ENCODE data around the gene SAMD9L.

DNA sequence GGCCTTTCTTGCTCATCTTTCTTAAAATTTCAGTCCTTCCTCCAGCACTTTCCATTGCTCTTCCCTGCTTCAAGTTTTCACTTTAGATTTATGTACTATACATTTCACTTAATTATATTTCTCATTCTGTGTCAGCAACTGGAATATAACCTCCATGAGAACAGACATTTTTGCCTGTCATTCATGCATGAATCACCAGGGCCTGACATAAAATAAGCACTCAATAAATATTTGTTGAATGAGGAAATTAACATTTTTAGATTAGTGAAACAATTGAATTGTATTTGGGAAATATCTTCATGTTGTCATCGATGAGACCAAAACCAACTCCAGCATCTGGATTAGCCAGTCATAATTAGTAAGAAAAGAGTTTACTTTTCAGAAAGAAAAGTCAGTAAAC lies 6.1 kb downstream of the SAMD9L start:
- TF ChIP-seq POLR2AphosphoS5 (IDR thresholded peaks at IDR 0.05; ENCODE audit: low read depth) (no peak), EZH2 (IDR thresholded peaks at IDR 0.05; ENCODE audit: low read depth, unreplicated experiment) (no peak), CTCF (conservative IDR thresholded peaks at IDR 0.05; ENCODE audit: low read depth in 2 of 2) (no peak), EZH2phosphoT487 (IDR thresholded peaks at IDR 0.05; ENCODE audit: unreplicated experiment) (no peak), CREB1 (CRISPR knock-in tag; IDR thresholded peaks at IDR 0.05; ENCODE audit: low read depth) (no peak), STAT1 (IDR thresholded peaks at IDR 0.05; ENCODE audit: unreplicated experiment) (no peak), JUNB (IDR thresholded peaks at IDR 0.05; ENCODE audit: unreplicated experiment) (no peak), ETS1 (IDR thresholded peaks at IDR 0.05) (no peak), NANOG (IDR thresholded peaks at IDR 0.05; ENCODE audit: borderline replicate concordance) (no peak)
- TF ChIP-seq, protein P1, sequence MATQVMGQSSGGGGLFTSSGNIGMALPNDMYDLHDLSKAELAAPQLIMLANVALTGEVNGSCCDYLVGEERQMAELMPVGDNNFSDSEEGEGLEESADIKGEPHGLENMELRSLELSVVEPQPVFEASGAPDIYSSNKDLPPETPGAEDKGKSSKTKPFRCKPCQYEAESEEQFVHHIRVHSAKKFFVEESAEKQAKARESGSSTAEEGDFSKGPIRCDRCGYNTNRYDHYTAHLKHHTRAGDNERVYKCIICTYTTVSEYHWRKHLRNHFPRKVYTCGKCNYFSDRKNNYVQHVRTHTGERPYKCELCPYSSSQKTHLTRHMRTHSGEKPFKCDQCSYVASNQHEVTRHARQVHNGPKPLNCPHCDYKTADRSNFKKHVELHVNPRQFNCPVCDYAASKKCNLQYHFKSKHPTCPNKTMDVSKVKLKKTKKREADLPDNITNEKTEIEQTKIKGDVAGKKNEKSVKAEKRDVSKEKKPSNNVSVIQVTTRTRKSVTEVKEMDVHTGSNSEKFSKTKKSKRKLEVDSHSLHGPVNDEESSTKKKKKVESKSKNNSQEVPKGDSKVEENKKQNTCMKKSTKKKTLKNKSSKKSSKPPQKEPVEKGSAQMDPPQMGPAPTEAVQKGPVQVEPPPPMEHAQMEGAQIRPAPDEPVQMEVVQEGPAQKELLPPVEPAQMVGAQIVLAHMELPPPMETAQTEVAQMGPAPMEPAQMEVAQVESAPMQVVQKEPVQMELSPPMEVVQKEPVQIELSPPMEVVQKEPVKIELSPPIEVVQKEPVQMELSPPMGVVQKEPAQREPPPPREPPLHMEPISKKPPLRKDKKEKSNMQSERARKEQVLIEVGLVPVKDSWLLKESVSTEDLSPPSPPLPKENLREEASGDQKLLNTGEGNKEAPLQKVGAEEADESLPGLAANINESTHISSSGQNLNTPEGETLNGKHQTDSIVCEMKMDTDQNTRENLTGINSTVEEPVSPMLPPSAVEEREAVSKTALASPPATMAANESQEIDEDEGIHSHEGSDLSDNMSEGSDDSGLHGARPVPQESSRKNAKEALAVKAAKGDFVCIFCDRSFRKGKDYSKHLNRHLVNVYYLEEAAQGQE (IDR thresholded peaks at IDR 0.05; ENCODE audit: unreplicated experiment): no peak
- TF ChIP-seq, protein P2, sequence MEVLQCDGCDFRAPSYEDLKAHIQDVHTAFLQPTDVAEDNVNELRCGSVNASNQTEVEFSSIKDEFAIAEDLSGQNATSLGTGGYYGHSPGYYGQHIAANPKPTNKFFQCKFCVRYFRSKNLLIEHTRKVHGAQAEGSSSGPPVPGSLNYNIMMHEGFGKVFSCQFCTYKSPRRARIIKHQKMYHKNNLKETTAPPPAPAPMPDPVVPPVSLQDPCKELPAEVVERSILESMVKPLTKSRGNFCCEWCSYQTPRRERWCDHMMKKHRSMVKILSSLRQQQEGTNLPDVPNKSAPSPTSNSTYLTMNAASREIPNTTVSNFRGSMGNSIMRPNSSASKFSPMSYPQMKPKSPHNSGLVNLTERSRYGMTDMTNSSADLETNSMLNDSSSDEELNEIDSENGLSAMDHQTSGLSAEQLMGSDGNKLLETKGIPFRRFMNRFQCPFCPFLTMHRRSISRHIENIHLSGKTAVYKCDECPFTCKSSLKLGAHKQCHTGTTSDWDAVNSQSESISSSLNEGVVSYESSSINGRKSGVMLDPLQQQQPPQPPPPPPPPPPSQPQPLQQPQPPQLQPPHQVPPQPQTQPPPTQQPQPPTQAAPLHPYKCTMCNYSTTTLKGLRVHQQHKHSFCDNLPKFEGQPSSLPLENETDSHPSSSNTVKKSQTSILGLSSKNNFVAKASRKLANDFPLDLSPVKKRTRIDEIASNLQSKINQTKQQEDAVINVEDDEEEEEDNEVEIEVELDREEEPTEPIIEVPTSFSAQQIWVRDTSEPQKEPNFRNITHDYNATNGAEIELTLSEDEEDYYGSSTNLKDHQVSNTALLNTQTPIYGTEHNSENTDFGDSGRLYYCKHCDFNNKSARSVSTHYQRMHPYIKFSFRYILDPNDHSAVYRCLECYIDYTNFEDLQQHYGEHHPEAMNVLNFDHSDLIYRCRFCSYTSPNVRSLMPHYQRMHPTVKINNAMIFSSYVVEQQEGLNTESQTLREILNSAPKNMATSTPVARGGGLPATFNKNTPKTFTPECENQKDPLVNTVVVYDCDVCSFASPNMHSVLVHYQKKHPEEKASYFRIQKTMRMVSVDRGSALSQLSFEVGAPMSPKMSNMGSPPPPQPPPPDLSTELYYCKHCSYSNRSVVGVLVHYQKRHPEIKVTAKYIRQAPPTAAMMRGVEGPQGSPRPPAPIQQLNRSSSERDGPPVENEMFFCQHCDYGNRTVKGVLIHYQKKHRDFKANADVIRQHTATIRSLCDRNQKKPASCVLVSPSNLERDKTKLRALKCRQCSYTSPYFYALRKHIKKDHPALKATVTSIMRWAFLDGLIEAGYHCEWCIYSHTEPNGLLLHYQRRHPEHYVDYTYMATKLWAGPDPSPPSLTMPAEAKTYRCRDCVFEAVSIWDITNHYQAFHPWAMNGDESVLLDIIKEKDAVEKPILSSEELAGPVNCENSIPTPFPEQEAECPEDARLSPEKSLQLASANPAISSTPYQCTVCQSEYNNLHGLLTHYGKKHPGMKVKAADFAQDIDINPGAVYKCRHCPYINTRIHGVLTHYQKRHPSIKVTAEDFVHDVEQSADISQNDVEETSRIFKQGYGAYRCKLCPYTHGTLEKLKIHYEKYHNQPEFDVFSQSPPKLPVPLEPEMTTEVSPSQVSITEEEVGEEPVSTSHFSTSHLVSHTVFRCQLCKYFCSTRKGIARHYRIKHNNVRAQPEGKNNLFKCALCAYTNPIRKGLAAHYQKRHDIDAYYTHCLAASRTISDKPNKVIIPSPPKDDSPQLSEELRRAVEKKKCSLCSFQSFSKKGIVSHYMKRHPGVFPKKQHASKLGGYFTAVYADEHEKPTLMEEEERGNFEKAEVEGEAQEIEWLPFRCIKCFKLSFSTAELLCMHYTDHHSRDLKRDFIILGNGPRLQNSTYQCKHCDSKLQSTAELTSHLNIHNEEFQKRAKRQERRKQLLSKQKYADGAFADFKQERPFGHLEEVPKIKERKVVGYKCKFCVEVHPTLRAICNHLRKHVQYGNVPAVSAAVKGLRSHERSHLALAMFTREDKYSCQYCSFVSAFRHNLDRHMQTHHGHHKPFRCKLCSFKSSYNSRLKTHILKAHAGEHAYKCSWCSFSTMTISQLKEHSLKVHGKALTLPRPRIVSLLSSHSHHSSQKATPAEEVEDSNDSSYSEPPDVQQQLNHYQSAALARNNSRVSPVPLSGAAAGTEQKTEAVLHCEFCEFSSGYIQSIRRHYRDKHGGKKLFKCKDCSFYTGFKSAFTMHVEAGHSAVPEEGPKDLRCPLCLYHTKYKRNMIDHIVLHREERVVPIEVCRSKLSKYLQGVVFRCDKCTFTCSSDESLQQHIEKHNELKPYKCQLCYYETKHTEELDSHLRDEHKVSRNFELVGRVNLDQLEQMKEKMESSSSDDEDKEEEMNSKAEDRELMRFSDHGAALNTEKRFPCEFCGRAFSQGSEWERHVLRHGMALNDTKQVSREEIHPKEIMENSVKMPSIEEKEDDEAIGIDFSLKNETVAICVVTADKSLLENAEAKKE (CRISPR knock-in tag; IDR thresholded peaks at IDR 0.05): no peak

Data from GM23338 (cell line).